Measurements from ENCODE around the gene USE1. TPM values are rescaled to one million over a fixed set of nuclear protein-coding genes. Genes with fewer than 3 reads are reported as not detected.
"Not testable (repeated sequence)": the region's sequence is repeated elsewhere in the genome, so short reads cannot be mapped to it uniquely, and the experiment has no call there.

USE1 gene
- total RNA-seq, 1 donor from 2014 or later: 37.5 TPM

DNA sequence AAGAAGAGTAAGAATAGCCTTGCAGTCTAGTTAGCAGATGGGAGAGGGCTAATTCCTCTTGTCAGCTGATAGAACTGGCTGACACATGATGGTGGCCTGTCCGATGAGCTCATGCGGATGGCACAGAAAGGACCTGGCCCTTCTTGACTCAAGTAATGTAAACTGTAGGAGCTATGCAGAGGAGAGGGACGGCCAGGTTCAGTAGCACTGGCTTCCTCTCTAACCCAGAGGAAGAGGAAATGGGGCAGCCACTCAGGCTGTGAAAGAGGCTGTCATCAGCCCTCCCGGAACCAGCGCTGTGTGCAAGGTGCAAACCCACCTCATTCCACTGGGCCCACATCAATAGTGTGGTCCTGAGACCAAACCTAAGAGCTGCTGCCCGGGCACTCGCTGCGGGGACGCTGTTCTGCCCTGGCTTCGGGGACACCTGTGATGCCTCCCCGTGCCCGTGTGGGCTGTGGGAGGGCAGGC is 30.8 kb upstream of the USE1 start:
- H3K4me3 Mint-ChIP-seq (ENCODE audit: unreplicated experiment): no peak overlapping the region
- H3K27ac Mint-ChIP-seq (ENCODE audit: unreplicated experiment): no peak overlapping the region
- TF ChIP-seq, protein P1, sequence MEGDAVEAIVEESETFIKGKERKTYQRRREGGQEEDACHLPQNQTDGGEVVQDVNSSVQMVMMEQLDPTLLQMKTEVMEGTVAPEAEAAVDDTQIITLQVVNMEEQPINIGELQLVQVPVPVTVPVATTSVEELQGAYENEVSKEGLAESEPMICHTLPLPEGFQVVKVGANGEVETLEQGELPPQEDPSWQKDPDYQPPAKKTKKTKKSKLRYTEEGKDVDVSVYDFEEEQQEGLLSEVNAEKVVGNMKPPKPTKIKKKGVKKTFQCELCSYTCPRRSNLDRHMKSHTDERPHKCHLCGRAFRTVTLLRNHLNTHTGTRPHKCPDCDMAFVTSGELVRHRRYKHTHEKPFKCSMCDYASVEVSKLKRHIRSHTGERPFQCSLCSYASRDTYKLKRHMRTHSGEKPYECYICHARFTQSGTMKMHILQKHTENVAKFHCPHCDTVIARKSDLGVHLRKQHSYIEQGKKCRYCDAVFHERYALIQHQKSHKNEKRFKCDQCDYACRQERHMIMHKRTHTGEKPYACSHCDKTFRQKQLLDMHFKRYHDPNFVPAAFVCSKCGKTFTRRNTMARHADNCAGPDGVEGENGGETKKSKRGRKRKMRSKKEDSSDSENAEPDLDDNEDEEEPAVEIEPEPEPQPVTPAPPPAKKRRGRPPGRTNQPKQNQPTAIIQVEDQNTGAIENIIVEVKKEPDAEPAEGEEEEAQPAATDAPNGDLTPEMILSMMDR (IDR thresholded peaks at IDR 0.05): no peak
- no peak for DNase-seq (ENCODE audit: extremely low spot score, unreplicated experiment)
- H3K9me3 Mint-ChIP-seq (ENCODE audit: unreplicated experiment): no peaks in the 10 kb centered on the region
- H3K27me3 Mint-ChIP-seq (ENCODE audit: unreplicated experiment): no peaks in the 10 kb centered on the region
- H3K4me1 Mint-ChIP-seq (ENCODE audit: unreplicated experiment): no peaks in the 10 kb centered on the region
- peaks cover 26% of the 10 kb centered on the region for H3K36me3 Mint-ChIP-seq (ENCODE audit: unreplicated experiment)

DNA sequence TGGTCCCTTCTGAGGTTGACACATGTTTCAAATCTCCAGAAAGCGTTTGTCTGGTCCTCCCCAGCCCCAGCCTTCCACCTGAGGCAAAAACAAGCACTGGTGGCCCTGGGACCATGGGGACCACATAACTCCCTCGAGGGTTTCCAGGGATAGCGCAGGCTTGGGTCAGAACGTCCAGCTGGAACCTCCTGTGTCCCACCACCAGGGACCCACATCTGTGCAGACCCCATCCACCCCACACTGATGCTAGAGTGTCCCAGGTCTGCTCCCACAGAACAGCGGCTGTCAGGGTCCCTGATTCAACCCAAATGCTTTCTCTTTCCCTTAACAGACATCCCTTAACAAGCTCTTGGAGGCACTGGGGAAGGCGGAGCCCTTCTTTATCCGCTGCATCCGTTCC is 29.6 kb upstream of the USE1 start:
- Mint-ChIP-seq H3K27ac (ENCODE audit: unreplicated experiment) (no peak overlapping the region), H3K9me3 (ENCODE audit: unreplicated experiment) (no peaks in the 10 kb centered on the region), H3K27me3 (ENCODE audit: unreplicated experiment) (no peaks in the 10 kb centered on the region), H3K4me3 (ENCODE audit: unreplicated experiment) (no peak overlapping the region), H3K36me3 (ENCODE audit: unreplicated experiment) (peaks cover 26% of the 10 kb centered on the region), H3K4me1 (ENCODE audit: unreplicated experiment) (no peaks in the 10 kb centered on the region)
- DNase-seq (ENCODE audit: extremely low spot score, unreplicated experiment): no peak
- TF ChIP-seq, protein P1 (IDR thresholded peaks at IDR 0.05): no peak

DNA sequence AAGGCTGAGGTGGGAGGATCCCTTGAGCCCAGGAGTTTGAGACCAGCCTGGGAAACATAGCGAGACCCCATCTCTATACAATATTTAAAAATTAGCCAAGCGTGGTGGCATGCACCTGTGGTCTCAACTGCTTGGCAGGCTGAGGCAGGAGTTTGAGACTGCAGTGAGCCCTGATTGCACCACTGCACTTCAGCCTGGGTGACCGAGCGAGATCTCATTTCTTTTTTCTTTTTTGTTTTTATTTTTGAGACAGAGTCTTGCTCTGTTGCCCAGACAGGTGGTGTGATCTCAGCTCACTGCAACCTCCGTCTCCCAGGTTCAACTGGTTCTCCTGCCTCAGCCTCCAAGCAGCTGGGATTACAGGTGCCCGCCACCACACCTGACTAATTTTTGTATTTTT is 23.4 kb upstream of the USE1 start:
- not testable (repeated sequence) for H3K27ac Mint-ChIP-seq (ENCODE audit: unreplicated experiment); H3K4me3 Mint-ChIP-seq (ENCODE audit: unreplicated experiment); H3K4me1 Mint-ChIP-seq (ENCODE audit: unreplicated experiment); H3K9me3 Mint-ChIP-seq (ENCODE audit: unreplicated experiment); DNase-seq (ENCODE audit: extremely low spot score, unreplicated experiment); H3K27me3 Mint-ChIP-seq (ENCODE audit: unreplicated experiment)
- peaks cover 28% of the 10 kb centered on the region for H3K36me3 Mint-ChIP-seq (ENCODE audit: unreplicated experiment)

DNA sequence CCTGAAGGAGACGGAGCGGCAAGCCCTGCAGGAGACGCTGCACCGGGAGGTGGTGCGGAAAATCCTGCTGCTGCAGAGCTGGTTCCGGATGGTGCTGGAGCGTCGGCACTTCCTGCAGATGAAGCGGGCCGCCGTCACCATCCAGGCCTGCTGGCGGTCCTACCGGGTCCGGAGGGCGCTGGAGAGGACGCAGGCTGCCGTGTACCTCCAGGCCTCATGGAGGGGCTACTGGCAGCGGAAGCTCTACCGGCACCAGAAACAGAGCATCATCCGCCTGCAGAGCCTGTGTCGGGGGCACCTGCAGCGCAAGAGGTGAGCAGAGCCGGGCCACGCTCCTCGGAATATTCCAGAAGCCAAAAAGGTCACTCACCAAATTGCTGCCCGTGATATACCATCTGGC is 22.4 kb upstream of the USE1 start:
- Mint-ChIP-seq H3K27ac (ENCODE audit: unreplicated experiment) (no peak overlapping the region), H3K27me3 (ENCODE audit: unreplicated experiment) (no peaks in the 10 kb centered on the region), H3K9me3 (ENCODE audit: unreplicated experiment) (no peaks in the 10 kb centered on the region), H3K4me1 (ENCODE audit: unreplicated experiment) (no peaks in the 10 kb centered on the region), H3K36me3 (ENCODE audit: unreplicated experiment) (peaks cover 27% of the 10 kb centered on the region), H3K4me3 (ENCODE audit: unreplicated experiment) (no peak overlapping the region)
- DNase-seq (ENCODE audit: extremely low spot score, unreplicated experiment): no peak
- TF ChIP-seq, protein P1 (IDR thresholded peaks at IDR 0.05): no peak

DNA sequence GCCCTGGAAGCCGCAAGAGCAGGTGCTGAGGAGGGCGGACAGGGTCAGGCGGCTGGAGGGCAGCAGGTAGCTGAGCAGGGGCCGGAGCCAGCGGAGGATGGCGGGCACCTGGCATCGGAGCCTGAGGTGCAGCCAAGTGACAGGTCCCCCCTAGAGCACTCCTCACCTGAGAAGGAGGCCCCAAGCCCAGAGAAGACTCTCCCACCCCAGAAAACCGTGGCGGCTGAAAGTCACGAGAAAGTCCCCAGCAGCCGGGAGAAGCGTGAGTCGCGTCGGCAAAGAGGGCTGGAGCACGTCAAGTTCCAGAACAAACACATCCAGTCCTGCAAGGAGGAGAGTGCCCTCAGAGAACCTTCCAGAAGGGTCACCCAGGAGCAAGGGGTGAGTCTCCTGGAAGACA is 20.5 kb upstream of the USE1 start:
- Mint-ChIP-seq H3K27ac (ENCODE audit: unreplicated experiment) (no peak overlapping the region), H3K27me3 (ENCODE audit: unreplicated experiment) (no peaks in the 10 kb centered on the region), H3K4me3 (ENCODE audit: unreplicated experiment) (no peak overlapping the region), H3K4me1 (ENCODE audit: unreplicated experiment) (no peaks in the 10 kb centered on the region), H3K36me3 (ENCODE audit: unreplicated experiment) (peaks cover 40% of the 10 kb centered on the region), H3K9me3 (ENCODE audit: unreplicated experiment) (no peaks in the 10 kb centered on the region)
- DNase-seq (ENCODE audit: extremely low spot score, unreplicated experiment): no peak
- TF ChIP-seq, protein P1 (IDR thresholded peaks at IDR 0.05): no peak

DNA sequence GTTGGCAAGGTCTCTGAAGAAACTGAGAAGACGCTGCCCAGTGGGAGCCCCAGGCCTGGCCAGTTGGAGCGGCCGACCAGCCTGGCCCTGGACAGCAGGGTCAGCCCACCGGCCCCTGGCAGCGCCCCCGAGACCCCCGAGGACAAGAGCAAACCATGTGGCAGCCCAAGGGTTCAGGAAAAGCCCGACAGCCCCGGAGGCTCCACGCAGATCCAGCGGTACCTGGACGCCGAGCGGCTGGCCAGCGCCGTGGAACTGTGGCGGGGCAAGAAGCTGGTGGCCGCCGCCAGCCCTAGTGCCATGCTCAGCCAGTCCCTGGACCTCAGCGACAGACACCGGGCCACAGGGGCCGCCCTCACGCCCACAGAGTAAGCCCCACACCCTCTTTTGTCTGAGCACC is 20.1 kb upstream of the USE1 start:
- TF ChIP-seq, protein P1 (IDR thresholded peaks at IDR 0.05): no peak
- H3K4me1 Mint-ChIP-seq (ENCODE audit: unreplicated experiment): no peaks in the 10 kb centered on the region

More for the DNA sequence above, 20.1 kb upstream of the USE1 start:
- DNase-seq (ENCODE audit: extremely low spot score, unreplicated experiment): no peak
- no peak overlapping the region for H3K27ac Mint-ChIP-seq (ENCODE audit: unreplicated experiment)
- no peaks in the 10 kb centered on the region for H3K27me3 Mint-ChIP-seq (ENCODE audit: unreplicated experiment)
- H3K9me3 Mint-ChIP-seq (ENCODE audit: unreplicated experiment): no peaks in the 10 kb centered on the region
- H3K4me3 Mint-ChIP-seq (ENCODE audit: unreplicated experiment): no peak overlapping the region
- peaks cover 42% of the 10 kb centered on the region for H3K36me3 Mint-ChIP-seq (ENCODE audit: unreplicated experiment)

Measured in osteocyte (in vitro differentiated cells).